GM21717 (cell line): Measurements from ENCODE around the gene MRPL48.

Experiments
- ATAC-seq: cut with Tn5 transposase; IDR thresholded peaks from one replicate; pipeline ENCODE4 v1.9.1; 2021; ENCODE audit warnings: mild to moderate bottlenecking, moderate library complexity; ENCODE audit not compliant: unreplicated experiment

MRPL48 gene

DNA sequence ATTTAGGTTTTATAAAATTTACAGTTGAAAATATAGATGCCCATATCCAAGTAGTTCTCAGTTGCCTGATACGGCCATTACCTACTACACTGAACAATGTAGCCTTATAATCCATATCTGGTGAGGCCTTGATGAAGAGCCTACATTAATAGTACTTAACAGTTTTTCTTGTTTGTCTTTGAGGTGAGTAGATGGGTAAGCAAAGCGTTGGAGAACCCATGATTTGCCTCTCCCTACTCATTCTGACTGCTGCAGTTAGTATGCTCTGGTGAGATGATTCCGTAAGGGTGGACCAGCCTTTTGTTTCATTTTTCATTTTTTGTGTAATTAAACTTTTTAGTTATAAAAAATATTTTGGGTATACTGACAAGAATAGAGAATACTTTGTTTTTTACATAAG, 100.6 kb downstream of the MRPL48 start:
- ATAC-seq: no peak

GRCh38 chr11:73889019-73889418, 101.3 kb downstream of the MRPL48 start:
- ATAC-seq: no peak

GRCh38 chr11:73889536-73889935, 101.9 kb downstream of the MRPL48 start:
- ATAC-seq: no peak

DNA sequence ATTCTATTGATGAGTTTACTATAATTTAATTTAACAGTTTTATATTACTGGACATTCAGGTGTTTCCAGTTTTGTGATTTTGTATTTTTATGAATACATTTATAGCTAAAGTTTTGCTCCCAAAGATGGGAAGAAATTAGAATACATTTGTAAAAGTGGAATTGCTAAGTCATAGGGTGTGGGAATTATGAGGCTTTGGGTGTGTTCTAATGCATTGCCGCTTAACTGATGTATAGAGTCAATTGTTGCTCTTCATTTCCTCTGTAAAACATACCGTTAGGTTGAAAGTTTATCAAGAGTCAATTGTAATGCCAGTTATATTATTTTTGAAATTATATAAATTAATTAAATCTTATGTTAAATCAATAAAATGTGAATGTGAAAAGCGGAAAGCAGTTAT, 105.4 kb downstream of the MRPL48 start:
- ATAC-seq: no peak

DNA sequence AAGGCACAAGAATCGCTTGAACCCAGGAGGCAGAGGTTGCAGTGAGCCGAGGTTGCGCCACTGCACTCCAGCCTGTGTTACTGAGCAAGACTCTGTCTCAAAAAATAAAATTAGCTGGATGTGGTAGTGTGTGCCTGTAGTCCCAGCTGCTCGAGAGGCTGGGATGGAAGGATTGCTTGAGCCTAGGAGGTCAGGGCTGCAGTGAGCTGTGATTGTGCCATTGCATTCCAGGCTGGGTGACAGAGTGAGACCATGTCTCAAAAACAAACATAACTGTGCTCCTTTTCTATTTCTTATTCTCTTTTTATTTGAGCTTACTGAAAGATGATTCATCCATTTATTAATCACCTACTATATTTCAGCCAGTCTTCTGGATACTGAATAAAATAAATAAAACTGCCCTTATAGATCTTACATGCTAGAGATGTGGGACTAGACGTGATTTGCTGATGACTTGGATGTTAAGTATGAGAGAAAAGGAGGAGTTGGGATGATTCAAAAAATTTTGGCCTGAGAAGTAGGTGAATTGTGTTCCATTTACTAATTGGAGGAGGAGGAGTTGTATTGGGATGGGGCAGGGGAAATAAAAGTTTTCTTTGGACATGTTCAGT, 107.2 kb downstream of the MRPL48 start:
- ATAC-seq: no peak

GRCh38 chr11:73902303-73902702, 114.6 kb downstream of the MRPL48 start:
- no peak for ATAC-seq

GRCh38 chr11:73907191-73907590, 119.5 kb downstream of the MRPL48 start:
- ATAC-seq: no peak

DNA sequence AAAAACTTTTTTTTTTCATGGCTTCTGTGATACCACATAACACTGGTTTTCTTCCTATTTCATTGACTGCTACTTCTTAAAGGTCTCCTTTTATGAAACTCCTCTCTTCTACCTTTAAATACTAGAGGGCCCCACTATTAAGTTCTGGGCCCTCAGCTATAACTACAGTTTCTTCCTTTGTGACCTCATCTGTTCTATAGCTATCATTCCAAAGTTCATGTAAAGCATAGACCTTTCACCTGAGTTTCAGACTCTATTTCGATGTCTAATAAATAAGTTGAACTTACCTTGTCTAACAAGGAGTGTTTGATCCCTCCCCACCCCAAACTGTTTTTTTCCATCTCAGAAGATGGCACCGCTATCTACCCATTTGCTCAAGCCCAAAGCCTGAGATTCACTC, 124.4 kb downstream of the MRPL48 start:
- ATAC-seq: no peak

- ATAC-seq: no peak
Observed at GRCh38 chr11:73913472-73913871, 125.8 kb downstream of the MRPL48 start.

- no peak for ATAC-seq
Observed at GRCh38 chr11:73914284-73914683, 126.6 kb downstream of the MRPL48 start.
